OCI-LY3 (cell line): ENCODE measurements around the gene KIF18A.

Experiments
- H2AFZ ChIP-seq: fragments of 200-600, 300-600 bp; shearing (Covaris generic); 2 replicates; pipeline ENCODE4 v1.6.0; 2014; ENCODE audit warnings: antibody characterized with exemption, low read depth, low read length
- H3K27ac ChIP-seq: fragments of 200-600, 300-600 bp; sonication (generic); 2 replicates; pipeline ENCODE4 v1.5.1; 2014; ENCODE audit warnings: mild to moderate bottlenecking, low read length, moderate library complexity, mixed read lengths
- H3K27me3 ChIP-seq: fragments of 200-600, 300-600 bp; sonication (generic); 2 replicates; pipeline ENCODE4 v1.6.1; 2014; ENCODE audit warnings: low read depth, low read length, mixed read lengths
- H3K36me3 ChIP-seq: fragments of 200-600, 300-600 bp; sonication (generic); replicated peaks from 2 replicates; pipeline ENCODE3; 2014; ENCODE audit warnings: low read depth, low read length, mixed read lengths
- H3K4me1 ChIP-seq: fragments of 300-600, 200-600 bp; sonication (generic); 2 replicates; pipeline ENCODE4 v1.6.1; 2014; ENCODE audit warnings: low read length, mixed read lengths
- H3K4me2 ChIP-seq: fragments of 200-600, 300-600 bp; sonication (generic); 2 replicates; pipeline ENCODE4 v1.6.1; 2014; ENCODE audit warnings: low read length, mixed read lengths
- H3K4me3 ChIP-seq: fragments of 300-600, 200-600 bp; sonication (generic); 2 replicates; pipeline ENCODE4 v1.5.1; 2014; ENCODE audit warnings: antibody characterized with exemption, mild to moderate bottlenecking, low read length, moderate library complexity
- H3K79me2 ChIP-seq: fragments of 300-600, 200-600 bp; shearing (Covaris generic); 2 replicates; pipeline ENCODE4 v1.6.1; 2014; ENCODE audit warnings: mild to moderate bottlenecking, low read length, mixed read lengths
- H3K9ac ChIP-seq: fragments of 300-600, 200-600 bp; shearing (Covaris generic); 2 replicates; pipeline ENCODE4 v1.6.0; 2014; ENCODE audit warnings: mild to moderate bottlenecking, low read length, moderate library complexity
- H3K9me3 ChIP-seq: fragments of 200-600, 300-600 bp; shearing (Covaris generic); 2 replicates; pipeline ENCODE4 v1.6.1; 2014; ENCODE audit warnings: low read length, mixed read lengths; ENCODE audit not compliant: insufficient read depth
- H4K20me1 ChIP-seq: fragments of 200-600, 300-600 bp; sonication (generic); 2 replicates; pipeline ENCODE4 v1.6.1; 2016; ENCODE audit warnings: low read length, mixed read lengths; ENCODE audit not compliant: insufficient read depth
- EZH2phosphoT487 ChIP-seq: fragments of 200-600 bp; shearing (Covaris generic); IDR thresholded peaks from 2 replicates; pipeline ENCODE4 v1.6.1; 2018; ENCODE audit warnings: antibody characterized with exemption, mixed run types, low read depth
- TF ChIP-seq, protein P1 (sequence below): fragments of 200-600, 300-600 bp; sonication (generic); IDR thresholded peaks from 2 replicates; pipeline ENCODE4 v1.5.1; 2014; ENCODE audit warnings: antibody characterized with exemption, low read length, low read depth

The KIF18A gene

GRCh38 chr11:27991736-27992135, 116.2 kb downstream of the KIF18A start:
- Histone ChIP-seq H3K79me2 (no peaks in the 10 kb centered on the region), H4K20me1 (no peaks in the 10 kb centered on the region), H3K4me2 (no peak overlapping the region), H3K9ac (no peak overlapping the region), H2AFZ (no peak overlapping the region), H3K9me3 (no peaks in the 10 kb centered on the region), H3K36me3 (no peaks in the 10 kb centered on the region), H3K4me1 (no peaks in the 10 kb centered on the region), H3K27ac (no peak overlapping the region), H3K4me3 (no peak overlapping the region), H3K27me3 (no peaks in the 10 kb centered on the region)
- TF ChIP-seq EZH2phosphoT487, result no peak
- TF ChIP-seq, protein P1, sequence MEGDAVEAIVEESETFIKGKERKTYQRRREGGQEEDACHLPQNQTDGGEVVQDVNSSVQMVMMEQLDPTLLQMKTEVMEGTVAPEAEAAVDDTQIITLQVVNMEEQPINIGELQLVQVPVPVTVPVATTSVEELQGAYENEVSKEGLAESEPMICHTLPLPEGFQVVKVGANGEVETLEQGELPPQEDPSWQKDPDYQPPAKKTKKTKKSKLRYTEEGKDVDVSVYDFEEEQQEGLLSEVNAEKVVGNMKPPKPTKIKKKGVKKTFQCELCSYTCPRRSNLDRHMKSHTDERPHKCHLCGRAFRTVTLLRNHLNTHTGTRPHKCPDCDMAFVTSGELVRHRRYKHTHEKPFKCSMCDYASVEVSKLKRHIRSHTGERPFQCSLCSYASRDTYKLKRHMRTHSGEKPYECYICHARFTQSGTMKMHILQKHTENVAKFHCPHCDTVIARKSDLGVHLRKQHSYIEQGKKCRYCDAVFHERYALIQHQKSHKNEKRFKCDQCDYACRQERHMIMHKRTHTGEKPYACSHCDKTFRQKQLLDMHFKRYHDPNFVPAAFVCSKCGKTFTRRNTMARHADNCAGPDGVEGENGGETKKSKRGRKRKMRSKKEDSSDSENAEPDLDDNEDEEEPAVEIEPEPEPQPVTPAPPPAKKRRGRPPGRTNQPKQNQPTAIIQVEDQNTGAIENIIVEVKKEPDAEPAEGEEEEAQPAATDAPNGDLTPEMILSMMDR, result no peak

- H3K9me3 ChIP-seq, result no peaks in the 10 kb centered on the region
- H3K4me2 ChIP-seq, result no peak overlapping the region
- H3K9ac ChIP-seq, result no peak overlapping the region
- no peaks in the 10 kb centered on the region for H3K79me2 ChIP-seq
- no peaks in the 10 kb centered on the region for H4K20me1 ChIP-seq
- no peak overlapping the region for H2AFZ ChIP-seq
- no peak overlapping the region for H3K27ac ChIP-seq
- no peaks in the 10 kb centered on the region for H3K27me3 ChIP-seq
- no peak overlapping the region for H3K4me3 ChIP-seq
- H3K4me1 ChIP-seq, result no peaks in the 10 kb centered on the region
- no peak for TF ChIP-seq EZH2phosphoT487
- TF ChIP-seq, protein P1, result no peak
- H3K36me3 ChIP-seq, result no peaks in the 10 kb centered on the region
Observed at GRCh38 chr11:27977527-27977926, 130.4 kb downstream of the KIF18A start.

GRCh38 chr11:27977031-27977430, 130.9 kb downstream of the KIF18A start:
- no peaks in the 10 kb centered on the region for H3K79me2 ChIP-seq
- H4K20me1 ChIP-seq, result no peaks in the 10 kb centered on the region
- H3K27ac ChIP-seq, result no peak overlapping the region
- TF ChIP-seq EZH2phosphoT487, result no peak
- H3K4me1 ChIP-seq, result no peaks in the 10 kb centered on the region
- H3K27me3 ChIP-seq, result no peaks in the 10 kb centered on the region
- H3K4me2 ChIP-seq, result no peak overlapping the region
- H3K9me3 ChIP-seq, result no peaks in the 10 kb centered on the region
- H3K4me3 ChIP-seq, result no peak overlapping the region
- H3K9ac ChIP-seq, result no peak overlapping the region
- no peak overlapping the region for H2AFZ ChIP-seq
- no peaks in the 10 kb centered on the region for H3K36me3 ChIP-seq

- Histone ChIP-seq H3K4me2 (no peak overlapping the region), H3K27ac (no peak overlapping the region)
Observed at GRCh38 chr11:27976262-27976661, 131.7 kb downstream of the KIF18A start.

More at GRCh38 chr11:27976262-27976661, 131.7 kb downstream of the KIF18A start:
- Histone ChIP-seq H3K27me3 (no peaks in the 10 kb centered on the region), H3K4me1 (no peaks in the 10 kb centered on the region), H2AFZ (no peak overlapping the region), H3K79me2 (no peaks in the 10 kb centered on the region), H3K4me3 (no peak overlapping the region), H3K9ac (no peak overlapping the region), H4K20me1 (no peaks in the 10 kb centered on the region), H3K9me3 (no peaks in the 10 kb centered on the region), H3K36me3 (no peaks in the 10 kb centered on the region)
- TF ChIP-seq, protein P1, result no peak
- TF ChIP-seq EZH2phosphoT487, result no peak
